NOMO-1 treated with DMSO at 0.1 percent for 48 hours (cell line): Measurements from ENCODE around the gene ACBD5.

Experiments
- DNase-seq: peaks from one replicate; lab custom pipeline; 2025; ENCODE audit not compliant: unreplicated experiment; lab: John Stamatoyannopoulos, UW

ACBD5 gene

DNA sequence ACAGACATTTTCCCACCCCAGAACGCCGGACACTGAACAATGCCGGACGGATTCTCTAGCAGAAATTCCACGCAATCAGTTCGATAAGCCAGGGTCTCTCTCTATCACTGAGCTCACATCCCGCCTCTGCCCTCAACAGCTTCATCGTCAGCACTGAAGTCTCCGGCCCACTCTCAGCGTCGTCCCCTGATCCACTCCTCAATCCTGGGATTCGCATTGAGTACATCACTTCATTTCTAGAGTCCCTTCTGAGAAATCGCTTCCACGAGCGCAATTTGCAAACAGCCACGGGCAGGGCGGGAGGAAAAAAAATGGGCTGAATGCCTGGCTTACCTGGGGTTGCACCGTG is 86.8 kb downstream of the ACBD5 start:
- no peak for DNase-seq

DNA sequence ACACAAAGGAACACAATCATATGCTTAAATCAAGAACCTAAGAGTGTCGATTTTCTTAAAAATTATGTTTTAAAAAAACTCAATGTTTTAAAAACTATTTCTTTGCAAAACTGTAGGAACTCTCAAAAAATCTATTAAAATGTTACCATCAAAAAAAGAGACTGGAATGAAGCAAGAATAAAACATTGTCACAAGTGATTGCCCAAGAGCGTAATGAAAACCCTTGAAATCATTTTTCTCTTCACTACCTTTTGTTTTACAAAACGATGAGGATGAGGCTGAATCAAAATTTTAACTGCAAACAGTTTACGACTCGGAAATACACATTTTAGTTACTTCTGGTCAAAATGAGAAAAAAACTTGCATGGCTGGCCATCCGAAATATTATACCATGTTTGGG is 87.3 kb downstream of the ACBD5 start:
- DNase-seq: no peak

DNA sequence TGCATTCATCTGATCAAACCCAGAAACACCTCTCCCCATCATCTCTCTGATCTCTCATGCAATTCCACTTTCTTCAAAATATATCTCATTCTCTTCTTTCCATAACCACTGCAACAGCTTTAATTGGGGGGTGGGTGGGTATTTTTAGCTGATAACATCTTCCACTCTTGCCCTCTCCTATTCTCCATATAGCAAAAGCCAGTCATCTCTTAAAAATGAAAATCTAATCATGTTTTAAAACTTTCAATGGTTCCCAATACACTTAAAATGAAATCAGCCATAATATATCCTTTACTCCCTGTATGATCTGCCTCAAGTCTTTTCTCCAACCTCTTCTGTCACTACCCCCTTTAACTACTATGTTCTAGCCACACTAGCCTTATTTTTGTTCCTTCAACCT is 87.9 kb downstream of the ACBD5 start:
- DNase-seq: no peak

DNA sequence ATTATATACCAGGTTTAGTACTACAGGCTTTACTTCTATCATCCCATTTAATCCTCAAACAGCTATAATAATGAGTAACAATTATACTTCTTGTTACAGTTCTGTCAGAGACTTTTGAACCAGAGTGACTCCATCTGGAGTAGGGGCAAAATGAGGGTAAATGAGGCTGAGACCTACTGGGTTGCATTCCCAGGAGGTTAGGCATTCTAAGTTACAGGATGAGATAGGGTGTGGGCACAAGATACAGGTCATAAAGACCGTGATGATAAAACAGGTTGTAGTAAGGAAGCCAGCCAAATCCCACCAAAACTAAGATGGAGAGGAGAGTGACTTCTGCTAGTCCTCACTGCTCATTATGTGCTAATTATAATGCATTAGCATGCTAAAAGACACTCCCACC is 90.3 kb downstream of the ACBD5 start:
- no peak for DNase-seq

DNA sequence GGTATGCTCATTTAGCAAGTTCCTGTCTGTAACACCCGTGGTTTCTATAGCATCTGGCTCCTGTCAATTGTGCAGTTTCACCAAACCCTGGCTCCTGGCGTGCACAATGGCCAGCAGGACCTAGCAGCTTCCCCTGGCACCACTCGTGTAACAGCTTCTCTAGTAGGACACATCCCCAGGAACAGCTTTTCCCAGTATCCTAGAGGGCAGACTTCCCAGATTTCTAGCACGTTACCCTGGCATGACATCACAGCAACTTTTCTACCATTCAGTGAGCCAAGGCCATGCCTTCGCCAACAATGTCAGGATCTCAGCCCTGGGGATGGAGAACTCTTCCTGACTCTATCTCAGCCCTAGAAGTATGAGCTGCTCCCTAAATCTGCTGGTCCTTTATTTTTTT is 92.9 kb downstream of the ACBD5 start:
- no peak for DNase-seq

DNA sequence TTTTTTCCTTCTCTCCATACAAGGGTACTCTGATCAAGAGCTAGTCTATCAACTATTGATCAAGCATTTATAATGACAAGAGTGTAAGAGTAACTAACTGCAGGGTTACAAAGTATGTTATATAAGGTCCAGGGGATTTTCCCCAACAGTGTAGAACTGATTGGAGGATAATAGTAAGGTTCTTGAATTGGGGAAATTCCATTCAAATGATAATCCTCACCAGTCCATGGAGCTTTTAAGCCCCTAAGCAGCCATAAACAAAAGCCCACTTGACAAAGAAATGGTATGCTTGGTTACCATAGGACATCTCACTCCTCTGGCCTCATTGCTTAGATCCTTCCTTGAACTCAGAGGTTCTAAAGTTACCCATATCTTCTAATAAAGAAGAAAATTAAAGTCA is 94.7 kb downstream of the ACBD5 start:
- DNase-seq: no peak
